GM08714 (cell line): ENCODE results near the gene DPEP2.

ENCODE experiments used
- H3K4me3 ChIP-seq: fragments of 200-500 bp; sonication (Bioruptor generic); 2 replicates; pipeline ENCODE4 v1.5.1; 2014; ENCODE audit warnings: mild to moderate bottlenecking, low read length, inconsistent platforms
- ZNF274 ChIP-seq: IDR thresholded peaks from 2 replicates; pipeline ENCODE4 v1.6.1; 2012; ENCODE audit warnings: mild to moderate bottlenecking, low read depth, low read length

The DPEP2 gene

DNA sequence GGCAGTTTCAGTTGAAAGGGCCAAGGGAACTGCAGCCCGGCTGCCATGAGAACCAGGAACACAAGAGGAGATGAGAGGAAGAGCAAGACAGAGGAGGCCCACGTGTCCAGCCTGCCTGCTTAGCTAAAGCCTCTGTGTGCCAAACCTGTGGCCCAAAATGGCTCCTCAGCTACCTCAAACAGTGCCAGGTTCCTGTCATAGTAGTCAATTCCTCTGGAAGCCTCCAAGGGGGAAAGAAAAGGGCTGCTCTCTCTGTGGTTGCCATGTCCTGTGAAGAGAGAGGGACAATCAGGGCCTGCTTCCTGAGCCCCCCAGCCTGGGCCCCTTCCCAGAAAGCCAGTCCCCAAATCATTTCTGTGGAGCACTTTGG lies 36.0 kb downstream of the DPEP2 start:
- no peak for TF ChIP-seq ZNF274
- no peak overlapping the region; the same call in 1 of the 2 replicates for H3K4me3 ChIP-seq

DNA sequence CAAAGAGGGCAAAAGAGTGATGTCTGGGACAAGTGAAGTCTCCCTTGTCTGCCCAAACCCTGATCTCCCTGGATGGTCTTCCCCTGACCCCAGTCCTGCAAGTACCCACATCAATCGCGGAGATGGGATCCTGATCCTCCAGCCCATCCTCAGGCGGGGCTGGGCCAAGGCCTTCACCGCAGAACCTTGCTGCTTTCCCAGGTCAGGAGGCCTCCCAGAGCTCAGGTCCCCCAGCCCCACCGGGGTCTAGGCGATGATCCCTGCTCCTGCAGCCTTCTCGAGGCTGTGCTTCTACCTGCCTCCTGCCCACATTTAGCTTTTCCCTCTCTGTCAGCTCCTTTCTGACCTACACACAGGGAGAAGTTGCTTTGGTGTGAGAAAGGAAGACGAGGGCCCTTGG lies 37.1 kb downstream of the DPEP2 start:
- H3K4me3 ChIP-seq, result no peak overlapping the region
- TF ChIP-seq ZNF274, result no peak

DNA sequence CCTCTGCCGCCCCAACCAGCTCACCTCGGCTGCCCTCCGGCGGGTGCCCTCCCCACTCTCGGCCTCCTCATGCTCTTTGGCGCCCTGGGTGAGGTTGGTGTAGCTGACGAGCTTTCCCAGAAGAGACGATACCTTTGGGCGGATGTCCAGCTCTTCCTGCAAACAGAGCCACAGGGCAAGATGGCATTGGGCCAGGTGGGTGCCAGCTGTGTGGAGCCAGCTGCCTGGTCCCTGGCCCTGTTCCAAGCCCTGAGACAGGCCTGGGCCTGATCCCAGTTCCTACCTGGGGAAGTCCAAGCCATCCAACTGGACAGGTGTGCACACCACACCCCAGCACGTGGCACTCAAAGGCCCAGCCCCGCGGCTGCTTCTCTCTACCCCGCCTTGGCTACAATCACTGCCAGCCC lies 37.7 kb downstream of the DPEP2 start:
- no peak for TF ChIP-seq ZNF274
- H3K4me3 ChIP-seq, result no peak overlapping the region

- H3K4me3 ChIP-seq, result no peak overlapping the region
- no peak for TF ChIP-seq ZNF274
Observed at GRCh38 chr16:67959536-67960329, 39.6 kb downstream of the DPEP2 start.

DNA sequence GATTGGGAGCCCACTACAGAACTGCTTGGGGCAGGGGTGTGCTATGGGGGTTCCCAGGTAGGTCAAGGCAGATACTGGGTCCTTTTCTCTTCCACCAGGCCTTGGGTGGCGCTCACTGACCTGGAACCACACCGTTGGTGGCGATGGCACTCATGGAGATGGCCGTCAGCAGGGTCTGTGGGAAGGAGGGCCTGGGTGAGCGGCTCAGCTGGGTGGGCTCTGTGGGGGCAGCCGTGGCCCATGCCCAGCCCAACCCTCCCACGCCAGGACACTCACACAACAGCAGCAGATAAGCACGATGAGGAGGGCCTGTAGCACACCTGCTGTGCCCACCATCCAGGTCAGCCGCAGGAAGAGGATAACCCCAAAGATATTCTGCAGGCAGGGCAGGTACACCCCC lies 41.7 kb downstream of the DPEP2 start:
- no peak overlapping the region for H3K4me3 ChIP-seq
- no peak for TF ChIP-seq ZNF274

- TF ChIP-seq ZNF274, result no peak
- H3K4me3 ChIP-seq, result no peak overlapping the region
Observed at GRCh38 chr16:67954421-67955196, 44.7 kb downstream of the DPEP2 start.

DNA sequence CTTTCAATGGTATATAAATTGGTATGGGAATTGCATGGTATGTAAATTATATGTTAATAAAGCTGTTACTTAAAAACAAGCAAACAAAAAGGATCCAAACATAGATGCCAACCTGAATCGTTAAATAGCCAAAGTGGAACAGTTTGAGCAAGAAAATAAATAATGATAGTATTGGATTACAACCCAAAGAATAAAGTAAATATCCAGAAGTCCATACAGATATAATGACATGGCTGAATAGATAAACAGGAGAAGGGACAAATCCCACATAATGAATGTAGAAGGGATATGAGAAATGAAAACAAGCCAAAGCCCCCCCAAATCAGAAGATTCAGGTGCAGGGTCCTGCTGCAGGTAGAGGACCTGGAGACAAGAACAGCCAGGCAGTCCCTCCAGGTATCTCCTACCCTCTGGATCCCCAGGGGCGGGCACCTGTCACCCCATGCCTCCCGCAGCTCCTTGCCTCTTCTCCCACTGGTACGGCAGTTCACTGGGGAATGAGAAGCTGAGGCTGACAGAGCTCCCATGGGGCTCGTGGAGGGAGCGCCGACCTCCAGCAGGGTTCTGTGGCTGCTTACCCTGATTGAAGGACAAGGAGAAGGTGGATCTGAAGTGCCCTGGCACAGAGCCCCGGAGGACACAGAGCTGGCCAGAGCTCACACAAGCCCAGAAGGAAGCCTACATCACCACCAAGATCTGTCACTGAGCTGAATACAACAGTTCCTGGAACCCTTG lies 45.5 kb downstream of the DPEP2 start:
- no peak for TF ChIP-seq ZNF274
- no peak overlapping the region for H3K4me3 ChIP-seq

DNA sequence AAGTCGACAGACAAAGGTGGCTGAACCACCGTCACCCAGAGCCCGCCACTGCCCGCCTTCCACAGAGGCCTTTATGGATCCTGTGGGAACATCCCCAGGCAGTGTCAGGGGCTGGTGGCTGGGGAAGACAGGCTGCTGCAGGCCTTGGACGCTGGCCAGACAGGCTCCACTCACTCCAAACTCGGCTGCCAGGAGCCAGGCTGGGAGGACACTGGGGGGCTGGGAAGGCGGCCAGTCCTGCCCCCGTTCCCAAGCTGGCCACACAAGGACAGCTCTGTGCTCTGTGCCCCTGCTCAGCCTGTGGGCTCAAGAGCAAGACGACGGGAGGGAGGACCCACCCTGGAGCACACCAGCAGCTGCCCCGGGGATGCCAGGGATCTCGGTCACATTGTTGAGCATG lies 47.8 kb downstream of the DPEP2 start:
- no peak for TF ChIP-seq ZNF274
- no peak overlapping the region for H3K4me3 ChIP-seq

- H3K4me3 ChIP-seq, result no peak overlapping the region
- TF ChIP-seq ZNF274, result no peak
Observed at GRCh38 chr16:67950335-67950843, 48.9 kb downstream of the DPEP2 start.

DNA sequence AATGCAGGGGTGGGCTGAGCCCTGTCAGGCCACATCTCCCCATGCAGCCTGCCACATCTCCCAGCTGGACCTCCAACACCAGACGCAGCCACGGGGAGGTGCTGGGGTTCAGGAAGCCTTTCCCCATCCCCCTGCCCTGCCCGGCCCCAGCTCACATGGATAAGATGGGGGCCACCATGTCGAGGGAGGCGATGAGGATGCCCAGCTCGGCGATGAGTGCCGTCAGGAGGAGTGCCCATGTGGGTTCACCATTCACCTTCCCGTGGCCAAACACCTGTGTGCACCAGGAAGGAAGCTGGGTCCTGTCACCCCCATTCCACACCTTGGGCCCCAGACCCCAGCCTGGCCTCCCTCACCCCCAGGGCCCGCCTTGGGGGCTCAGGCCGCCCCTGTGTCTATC lies 49.6 kb downstream of the DPEP2 start:
- H3K4me3 ChIP-seq, result no peak overlapping the region
- TF ChIP-seq ZNF274, result no peak

GRCh38 chr16:67948015-67948414 lies 51.3 kb downstream of the DPEP2 start:
- H3K4me3 ChIP-seq, result no peak overlapping the region
- no peak for TF ChIP-seq ZNF274

GRCh38 chr16:67946966-67947558 lies 52.2 kb downstream of the DPEP2 start:
- TF ChIP-seq ZNF274, result no peak
- no peak overlapping the region for H3K4me3 ChIP-seq

GRCh38 chr16:67946128-67946569 lies 53.1 kb downstream of the DPEP2 start:
- TF ChIP-seq ZNF274, result no peak
- H3K4me3 ChIP-seq, result no peak overlapping the region

DNA sequence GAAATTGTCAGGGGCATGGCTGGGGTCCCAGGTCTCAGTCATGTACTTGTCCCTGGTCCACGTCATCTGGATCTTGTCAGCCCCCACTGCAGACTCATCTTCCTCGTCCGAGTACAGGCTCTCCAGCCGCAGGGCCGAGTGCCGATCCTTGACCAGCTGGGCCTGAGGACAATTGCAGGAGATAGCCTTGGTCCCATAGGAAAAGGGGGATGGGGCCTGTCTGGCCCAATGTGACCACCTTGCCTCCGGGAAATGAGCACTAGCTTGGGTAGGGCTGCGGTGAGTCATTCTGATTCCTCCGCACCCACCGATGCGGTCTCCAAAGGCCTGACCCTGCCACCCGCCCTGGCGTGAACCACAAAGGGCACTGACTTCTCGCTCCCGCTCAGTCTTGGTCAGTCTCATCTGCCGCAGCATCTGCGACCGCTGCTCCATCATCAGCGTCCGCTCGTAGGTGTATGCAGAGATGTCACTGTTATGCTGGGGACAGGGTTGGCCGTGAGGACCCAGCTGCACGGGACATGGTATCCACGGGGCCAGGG lies 53.8 kb downstream of the DPEP2 start:
- no peak for TF ChIP-seq ZNF274
- H3K4me3 ChIP-seq, result no peak overlapping the region
